Neural cell (in vitro differentiated cells): ENCODE data around the gene NRL. TPM values are rescaled to one million over a fixed set of nuclear protein-coding genes. Genes with fewer than 3 reads are reported as not detected.

Experiments used
- H2AFZ ChIP-seq: fragments of 200-600, 300-800 bp; sonication (generic), shearing (Covaris generic); 2 replicates; pipeline ENCODE4 v1.6.0; 2014; ENCODE audit warnings: low read depth, mild to moderate bottlenecking, antibody characterized with exemption, low read length, moderate library complexity
- H3F3A ChIP-seq: fragments of 200-600 bp; shearing (Covaris generic); 2 replicates; pipeline ENCODE4 v1.6.1; 2016; ENCODE audit warnings: mild to moderate bottlenecking, moderate library complexity, mixed read lengths, antibody characterized with exemption, low read length; ENCODE audit not compliant: insufficient read depth, poor library complexity, severe bottlenecking
- H3K27ac ChIP-seq: fragments of 200-600, 300-800 bp; sonication (generic), shearing (Covaris generic); 2 replicates; pipeline ENCODE4 v1.5.1; 2014; ENCODE audit warnings: mild to moderate bottlenecking, low read length, moderate library complexity
- H3K27me3 ChIP-seq: fragments of 300-800, 200-600 bp; sonication (generic), shearing (Covaris generic); 2 replicates; pipeline ENCODE4 v1.6.0; 2014; ENCODE audit warnings: mild to moderate bottlenecking, low read depth, low read length, moderate library complexity; ENCODE audit not compliant: insufficient read depth
- H3K36me3 ChIP-seq: fragments of 300-800, 200-600 bp; sonication (generic), shearing (Covaris generic); 2 replicates; pipeline ENCODE4 v1.5.1; 2014; ENCODE audit warnings: mild to moderate bottlenecking, antibody characterized with exemption, low read length, moderate library complexity; ENCODE audit not compliant: insufficient read depth
- H3K4me2 ChIP-seq: fragments of 300-800, 200-600 bp; sonication (generic), shearing (Covaris generic); 2 replicates; pipeline ENCODE4 v1.6.0; 2014; ENCODE audit warnings: mild to moderate bottlenecking, low read length
- H3K4me3 ChIP-seq: fragments of 300-800, 200-600 bp; sonication (generic), shearing (Covaris generic); 2 replicates; pipeline ENCODE4 v1.5.1; 2014; ENCODE audit warnings: mild to moderate bottlenecking, low read length, moderate library complexity
- H3K79me2 ChIP-seq: fragments of 200-600 bp; shearing (Covaris generic); replicated peaks from 2 replicates; pipeline ENCODE4 v1.6.0; 2014; ENCODE audit warnings: mild to moderate bottlenecking, low read length, moderate library complexity; ENCODE audit not compliant: insufficient read depth
- H3K9ac ChIP-seq: fragments of 300-800, 200-600 bp; sonication (generic), shearing (Covaris generic); 2 replicates; pipeline ENCODE4 v1.6.1; 2016; ENCODE audit warnings: mild to moderate bottlenecking, low read length, mixed read lengths
- H3K9me2 ChIP-seq: fragments of 200-600 bp; shearing (Covaris generic); 2 replicates; pipeline ENCODE4 v1.6.1; 2016; ENCODE audit warnings: mild to moderate bottlenecking, low read length, mixed read lengths; ENCODE audit not compliant: insufficient read depth
- H3K9me3 ChIP-seq: fragments of 200-600, 300-800 bp; sonication (generic), shearing (Covaris generic); 2 replicates; pipeline ENCODE4 v1.6.1; 2016; ENCODE audit warnings: mild to moderate bottlenecking, mixed run types, low read length, moderate library complexity, mixed read lengths
- H4K20me1 ChIP-seq: fragments of 200-600 bp; shearing (Covaris generic); 2 replicates; pipeline ENCODE4 v1.6.1; 2016; ENCODE audit warnings: mild to moderate bottlenecking, mixed run types; ENCODE audit not compliant: insufficient read depth
- CTCF ChIP-seq: fragments of 450-650 bp; IDR thresholded peaks from 2 replicates; pipeline ENCODE4 v1.5.1; 2014; ENCODE audit warnings: antibody characterized with exemption, mild to moderate bottlenecking, moderate library complexity; ENCODE audit not compliant: poor library complexity, severe bottlenecking
- EP300 ChIP-seq: fragments of 450-650 bp; conservative IDR thresholded peaks from 2 replicates; pipeline ENCODE4 v1.6.1; 2014; ENCODE audit warnings: antibody characterized with exemption, mild to moderate bottlenecking, moderate library complexity; ENCODE audit not compliant: poor library complexity, severe bottlenecking
- EZH2 ChIP-seq: fragments of 200-600, 300-800 bp; shearing (Covaris generic), sonication (generic); IDR thresholded peaks from 2 replicates; pipeline ENCODE4 v1.6.1; 2014; ENCODE audit warnings: antibody characterized with exemption, low read length, borderline replicate concordance, mild to moderate bottlenecking; ENCODE audit not compliant: insufficient read depth, poor library complexity, severe bottlenecking
- MXI1 ChIP-seq: fragments of 450-650 bp; conservative IDR thresholded peaks from 2 replicates; pipeline ENCODE4 v1.6.1; 2014; ENCODE audit warnings: antibody characterized with exemption, mild to moderate bottlenecking; ENCODE audit not compliant: poor library complexity, severe bottlenecking
- POLR2AphosphoS5 ChIP-seq: IDR thresholded peaks from 2 replicates; pipeline ENCODE4 v1.6.1; 2012
- RAD21 ChIP-seq: fragments of 450-650 bp; conservative IDR thresholded peaks from 2 replicates; pipeline ENCODE4 v1.6.1; 2014; ENCODE audit warnings: antibody characterized with exemption, mild to moderate bottlenecking, moderate library complexity
- REST ChIP-seq: IDR thresholded peaks from 2 replicates; pipeline ENCODE4 v1.6.1; 2012; ENCODE audit warnings: borderline replicate concordance
- SMC3 ChIP-seq: fragments of 450-650 bp; conservative IDR thresholded peaks from 2 replicates; pipeline ENCODE4 v1.6.1; 2014; ENCODE audit warnings: antibody characterized with exemption, mild to moderate bottlenecking, moderate library complexity; ENCODE audit not compliant: poor library complexity
- TAF1 ChIP-seq: IDR thresholded peaks from 2 replicates; pipeline ENCODE4 v1.6.1; 2012; ENCODE audit warnings: low read depth
- polyA plus RNA-seq: library from polyadenylated mRNA; depleted of rRNA; stranded (reverse); fragments of >200 nt; gene quantifications from 2 replicates; pipeline ENCODE4 v1.2.3, GENCODE V29; 2014

Gene NRL
- polyA plus RNA-seq, 1 donor from 2014 or later: 9.5 TPM

- H4K20me1 ChIP-seq: no peaks in the 10 kb centered on the region
- peak overlapping the region; percentile 94 for H2AFZ ChIP-seq
- peaks cover 10% of the 10 kb centered on the region for H3K79me2 ChIP-seq
- H3K9me2 ChIP-seq: no peaks in the 10 kb centered on the region
- no peaks in the 10 kb centered on the region for H3K27me3 ChIP-seq
- TF ChIP-seq SMC3 (no peak), EZH2 (no peak), POLR2AphosphoS5 (no peak), RAD21 (peak; percentile 18), MXI1 (no peak), CTCF (no peak), EP300 (no peak), REST (no peak)
- no peaks in the 10 kb centered on the region for H3K9me3 ChIP-seq
- H3K36me3 ChIP-seq: no peaks in the 10 kb centered on the region
- H3K4me3 ChIP-seq: peak overlapping the region; percentile 89
- H3F3A ChIP-seq: no peaks in the 10 kb centered on the region
- H3K4me2 ChIP-seq: peak overlapping the region; percentile 63
- H3K27ac ChIP-seq: peak overlapping the region; percentile 100
- peak overlapping the region; percentile 98 for H3K9ac ChIP-seq
Observed at GRCh38 chr14:24115422-24116127, 826 bp upstream of the NRL start.

GRCh38 chr14:24113801-24114531 is 783 bp downstream of the NRL start:
- H3K27ac ChIP-seq: peak overlapping the region; percentile 100
- peak overlapping the region; percentile 99 for H2AFZ ChIP-seq

More at GRCh38 chr14:24113801-24114531, 783 bp downstream of the NRL start:
- H3K4me2 ChIP-seq: peak overlapping the region; percentile 84
- no peak for TF ChIP-seq MXI1
- no peak for TF ChIP-seq EP300
- peak; percentile 17 for TF ChIP-seq REST
- peak; percentile 85 for TF ChIP-seq POLR2AphosphoS5
- TF ChIP-seq EZH2: no peak
- TF ChIP-seq SMC3: peak; percentile 36
- TF ChIP-seq RAD21: peak; percentile 34
- peak; percentile 7 for TF ChIP-seq CTCF
- TF ChIP-seq TAF1: peak; percentile 52
- no peaks in the 10 kb centered on the region for H3K9me2 ChIP-seq
- no peaks in the 10 kb centered on the region for H3F3A ChIP-seq
- no peaks in the 10 kb centered on the region for H4K20me1 ChIP-seq
- no peaks in the 10 kb centered on the region for H3K9me3 ChIP-seq
- no peaks in the 10 kb centered on the region for H3K36me3 ChIP-seq
- H3K4me3 ChIP-seq: peak overlapping the region; percentile 89
- H3K27me3 ChIP-seq: no peaks in the 10 kb centered on the region
- H3K79me2 ChIP-seq: peaks cover 10% of the 10 kb centered on the region
- peak overlapping the region; percentile 98 for H3K9ac ChIP-seq
